C4-2B (cell line): ENCODE data around the gene FBXO27.

Source experiments
- ZFX ChIP-seq: fragments of 450-650 bp; IDR thresholded peaks from 2 replicates; pipeline ENCODE4 v1.6.1; 2017
- TF ChIP-seq, protein P1 (sequence below): fragments of 450-650 bp; conservative IDR thresholded peaks from 2 replicates; pipeline ENCODE4 v1.5.1; 2017; ENCODE audit warnings: mild to moderate bottlenecking

GRCh38 chr19:38978326-38978689 lies 54.0 kb downstream of the FBXO27 start:
- TF ChIP-seq, protein P1, sequence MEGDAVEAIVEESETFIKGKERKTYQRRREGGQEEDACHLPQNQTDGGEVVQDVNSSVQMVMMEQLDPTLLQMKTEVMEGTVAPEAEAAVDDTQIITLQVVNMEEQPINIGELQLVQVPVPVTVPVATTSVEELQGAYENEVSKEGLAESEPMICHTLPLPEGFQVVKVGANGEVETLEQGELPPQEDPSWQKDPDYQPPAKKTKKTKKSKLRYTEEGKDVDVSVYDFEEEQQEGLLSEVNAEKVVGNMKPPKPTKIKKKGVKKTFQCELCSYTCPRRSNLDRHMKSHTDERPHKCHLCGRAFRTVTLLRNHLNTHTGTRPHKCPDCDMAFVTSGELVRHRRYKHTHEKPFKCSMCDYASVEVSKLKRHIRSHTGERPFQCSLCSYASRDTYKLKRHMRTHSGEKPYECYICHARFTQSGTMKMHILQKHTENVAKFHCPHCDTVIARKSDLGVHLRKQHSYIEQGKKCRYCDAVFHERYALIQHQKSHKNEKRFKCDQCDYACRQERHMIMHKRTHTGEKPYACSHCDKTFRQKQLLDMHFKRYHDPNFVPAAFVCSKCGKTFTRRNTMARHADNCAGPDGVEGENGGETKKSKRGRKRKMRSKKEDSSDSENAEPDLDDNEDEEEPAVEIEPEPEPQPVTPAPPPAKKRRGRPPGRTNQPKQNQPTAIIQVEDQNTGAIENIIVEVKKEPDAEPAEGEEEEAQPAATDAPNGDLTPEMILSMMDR, result no peak
- TF ChIP-seq ZFX, result no peak
